Neural cell (in vitro differentiated cells): ENCODE measurements around the gene FOXN1. TPM values are rescaled to one million over a fixed set of nuclear protein-coding genes. Genes with fewer than 3 reads are reported as not detected.

ENCODE experiments used
- H2AFZ ChIP-seq: fragments of 200-600, 300-800 bp; sonication (generic), shearing (Covaris generic); 2 replicates; pipeline ENCODE4 v1.6.0; 2014; ENCODE audit warnings: low read depth, mild to moderate bottlenecking, antibody characterized with exemption, low read length, moderate library complexity
- H3F3A ChIP-seq: fragments of 200-600 bp; shearing (Covaris generic); 2 replicates; pipeline ENCODE4 v1.6.1; 2016; ENCODE audit warnings: mild to moderate bottlenecking, moderate library complexity, mixed read lengths, antibody characterized with exemption, low read length; ENCODE audit not compliant: insufficient read depth, poor library complexity, severe bottlenecking
- H3K27ac ChIP-seq: fragments of 200-600, 300-800 bp; sonication (generic), shearing (Covaris generic); 2 replicates; pipeline ENCODE4 v1.5.1; 2014; ENCODE audit warnings: mild to moderate bottlenecking, low read length, moderate library complexity
- H3K27me3 ChIP-seq: fragments of 300-800, 200-600 bp; sonication (generic), shearing (Covaris generic); 2 replicates; pipeline ENCODE4 v1.6.0; 2014; ENCODE audit warnings: mild to moderate bottlenecking, low read depth, low read length, moderate library complexity; ENCODE audit not compliant: insufficient read depth
- H3K36me3 ChIP-seq: fragments of 300-800, 200-600 bp; sonication (generic), shearing (Covaris generic); 2 replicates; pipeline ENCODE4 v1.5.1; 2014; ENCODE audit warnings: mild to moderate bottlenecking, antibody characterized with exemption, low read length, moderate library complexity; ENCODE audit not compliant: insufficient read depth
- H3K4me2 ChIP-seq: fragments of 300-800, 200-600 bp; sonication (generic), shearing (Covaris generic); 2 replicates; pipeline ENCODE4 v1.6.0; 2014; ENCODE audit warnings: mild to moderate bottlenecking, low read length
- H3K4me3 ChIP-seq: fragments of 300-800, 200-600 bp; sonication (generic), shearing (Covaris generic); 2 replicates; pipeline ENCODE4 v1.5.1; 2014; ENCODE audit warnings: mild to moderate bottlenecking, low read length, moderate library complexity
- H3K79me2 ChIP-seq: fragments of 200-600 bp; shearing (Covaris generic); replicated peaks from 2 replicates; pipeline ENCODE4 v1.6.0; 2014; ENCODE audit warnings: mild to moderate bottlenecking, low read length, moderate library complexity; ENCODE audit not compliant: insufficient read depth
- H3K9ac ChIP-seq: fragments of 300-800, 200-600 bp; sonication (generic), shearing (Covaris generic); 2 replicates; pipeline ENCODE4 v1.6.1; 2016; ENCODE audit warnings: mild to moderate bottlenecking, low read length, mixed read lengths
- H3K9me2 ChIP-seq: fragments of 200-600 bp; shearing (Covaris generic); 2 replicates; pipeline ENCODE4 v1.6.1; 2016; ENCODE audit warnings: mild to moderate bottlenecking, low read length, mixed read lengths; ENCODE audit not compliant: insufficient read depth
- H3K9me3 ChIP-seq: fragments of 200-600, 300-800 bp; sonication (generic), shearing (Covaris generic); 2 replicates; pipeline ENCODE4 v1.6.1; 2016; ENCODE audit warnings: mild to moderate bottlenecking, mixed run types, low read length, moderate library complexity, mixed read lengths
- H4K20me1 ChIP-seq: fragments of 200-600 bp; shearing (Covaris generic); 2 replicates; pipeline ENCODE4 v1.6.1; 2016; ENCODE audit warnings: mild to moderate bottlenecking, mixed run types; ENCODE audit not compliant: insufficient read depth
- EP300 ChIP-seq: fragments of 450-650 bp; conservative IDR thresholded peaks from 2 replicates; pipeline ENCODE4 v1.6.1; 2014; ENCODE audit warnings: antibody characterized with exemption, mild to moderate bottlenecking, moderate library complexity; ENCODE audit not compliant: poor library complexity, severe bottlenecking
- EZH2 ChIP-seq: fragments of 200-600, 300-800 bp; shearing (Covaris generic), sonication (generic); IDR thresholded peaks from 2 replicates; pipeline ENCODE4 v1.6.1; 2014; ENCODE audit warnings: antibody characterized with exemption, low read length, borderline replicate concordance, mild to moderate bottlenecking; ENCODE audit not compliant: insufficient read depth, poor library complexity, severe bottlenecking
- MXI1 ChIP-seq: fragments of 450-650 bp; conservative IDR thresholded peaks from 2 replicates; pipeline ENCODE4 v1.6.1; 2014; ENCODE audit warnings: antibody characterized with exemption, mild to moderate bottlenecking; ENCODE audit not compliant: poor library complexity, severe bottlenecking
- POLR2AphosphoS5 ChIP-seq: IDR thresholded peaks from 2 replicates; pipeline ENCODE4 v1.6.1; 2012
- RAD21 ChIP-seq: fragments of 450-650 bp; conservative IDR thresholded peaks from 2 replicates; pipeline ENCODE4 v1.6.1; 2014; ENCODE audit warnings: antibody characterized with exemption, mild to moderate bottlenecking, moderate library complexity
- SMC3 ChIP-seq: fragments of 450-650 bp; conservative IDR thresholded peaks from 2 replicates; pipeline ENCODE4 v1.6.1; 2014; ENCODE audit warnings: antibody characterized with exemption, mild to moderate bottlenecking, moderate library complexity; ENCODE audit not compliant: poor library complexity
- TAF1 ChIP-seq: IDR thresholded peaks from 2 replicates; pipeline ENCODE4 v1.6.1; 2012; ENCODE audit warnings: low read depth
- polyA plus RNA-seq: library from polyadenylated mRNA; depleted of rRNA; stranded (reverse); fragments of >200 nt; gene quantifications from 2 replicates; pipeline ENCODE4 v1.2.3, GENCODE V29; 2014
- TF ChIP-seq, protein P1 (sequence below): fragments of 450-650 bp; IDR thresholded peaks from 2 replicates; pipeline ENCODE4 v1.5.1; 2014; ENCODE audit warnings: antibody characterized with exemption, mild to moderate bottlenecking, moderate library complexity; ENCODE audit not compliant: poor library complexity, severe bottlenecking
- TF ChIP-seq, protein P2 (sequence below): IDR thresholded peaks from 2 replicates; pipeline ENCODE4 v1.6.1; 2012; ENCODE audit warnings: borderline replicate concordance

The FOXN1 gene
- polyA plus RNA-seq, 1 donor from 2014 or later: not detected

DNA sequence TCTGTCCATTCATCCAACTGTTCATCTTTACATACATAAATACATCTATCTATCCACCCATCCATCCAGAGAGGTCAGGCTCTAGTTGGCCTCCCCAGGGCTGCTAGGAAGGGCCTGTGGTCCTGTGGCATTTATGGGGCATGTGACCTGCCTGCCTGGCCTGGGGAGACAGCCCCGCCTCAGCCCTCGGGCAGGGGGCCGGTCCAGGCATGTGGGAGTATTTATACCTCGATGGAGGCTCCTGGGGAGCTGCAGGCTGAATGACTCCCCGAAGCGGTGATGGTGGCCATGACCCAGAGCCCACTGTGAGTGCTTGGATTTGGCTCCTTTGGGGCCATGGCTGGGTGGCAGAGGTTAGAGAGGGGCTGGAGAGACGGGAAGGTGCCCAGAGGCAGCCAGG, 7.3 kb downstream of the FOXN1 start:
- no peaks in the 10 kb centered on the region for H4K20me1 ChIP-seq
- no peaks in the 10 kb centered on the region for H3K79me2 ChIP-seq
- peaks cover 9% of the 10 kb centered on the region for H3K9me3 ChIP-seq
- H3K27me3 ChIP-seq: no peaks in the 10 kb centered on the region
- no peak overlapping the region for H3K4me2 ChIP-seq
- TF ChIP-seq, protein P1, sequence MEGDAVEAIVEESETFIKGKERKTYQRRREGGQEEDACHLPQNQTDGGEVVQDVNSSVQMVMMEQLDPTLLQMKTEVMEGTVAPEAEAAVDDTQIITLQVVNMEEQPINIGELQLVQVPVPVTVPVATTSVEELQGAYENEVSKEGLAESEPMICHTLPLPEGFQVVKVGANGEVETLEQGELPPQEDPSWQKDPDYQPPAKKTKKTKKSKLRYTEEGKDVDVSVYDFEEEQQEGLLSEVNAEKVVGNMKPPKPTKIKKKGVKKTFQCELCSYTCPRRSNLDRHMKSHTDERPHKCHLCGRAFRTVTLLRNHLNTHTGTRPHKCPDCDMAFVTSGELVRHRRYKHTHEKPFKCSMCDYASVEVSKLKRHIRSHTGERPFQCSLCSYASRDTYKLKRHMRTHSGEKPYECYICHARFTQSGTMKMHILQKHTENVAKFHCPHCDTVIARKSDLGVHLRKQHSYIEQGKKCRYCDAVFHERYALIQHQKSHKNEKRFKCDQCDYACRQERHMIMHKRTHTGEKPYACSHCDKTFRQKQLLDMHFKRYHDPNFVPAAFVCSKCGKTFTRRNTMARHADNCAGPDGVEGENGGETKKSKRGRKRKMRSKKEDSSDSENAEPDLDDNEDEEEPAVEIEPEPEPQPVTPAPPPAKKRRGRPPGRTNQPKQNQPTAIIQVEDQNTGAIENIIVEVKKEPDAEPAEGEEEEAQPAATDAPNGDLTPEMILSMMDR: no peak
- TF ChIP-seq RAD21 (no peak), MXI1 (no peak), EZH2 (no peak), SMC3 (no peak), EP300 (no peak), POLR2AphosphoS5 (no peak), TAF1 (no peak)
- TF ChIP-seq, protein P2, sequence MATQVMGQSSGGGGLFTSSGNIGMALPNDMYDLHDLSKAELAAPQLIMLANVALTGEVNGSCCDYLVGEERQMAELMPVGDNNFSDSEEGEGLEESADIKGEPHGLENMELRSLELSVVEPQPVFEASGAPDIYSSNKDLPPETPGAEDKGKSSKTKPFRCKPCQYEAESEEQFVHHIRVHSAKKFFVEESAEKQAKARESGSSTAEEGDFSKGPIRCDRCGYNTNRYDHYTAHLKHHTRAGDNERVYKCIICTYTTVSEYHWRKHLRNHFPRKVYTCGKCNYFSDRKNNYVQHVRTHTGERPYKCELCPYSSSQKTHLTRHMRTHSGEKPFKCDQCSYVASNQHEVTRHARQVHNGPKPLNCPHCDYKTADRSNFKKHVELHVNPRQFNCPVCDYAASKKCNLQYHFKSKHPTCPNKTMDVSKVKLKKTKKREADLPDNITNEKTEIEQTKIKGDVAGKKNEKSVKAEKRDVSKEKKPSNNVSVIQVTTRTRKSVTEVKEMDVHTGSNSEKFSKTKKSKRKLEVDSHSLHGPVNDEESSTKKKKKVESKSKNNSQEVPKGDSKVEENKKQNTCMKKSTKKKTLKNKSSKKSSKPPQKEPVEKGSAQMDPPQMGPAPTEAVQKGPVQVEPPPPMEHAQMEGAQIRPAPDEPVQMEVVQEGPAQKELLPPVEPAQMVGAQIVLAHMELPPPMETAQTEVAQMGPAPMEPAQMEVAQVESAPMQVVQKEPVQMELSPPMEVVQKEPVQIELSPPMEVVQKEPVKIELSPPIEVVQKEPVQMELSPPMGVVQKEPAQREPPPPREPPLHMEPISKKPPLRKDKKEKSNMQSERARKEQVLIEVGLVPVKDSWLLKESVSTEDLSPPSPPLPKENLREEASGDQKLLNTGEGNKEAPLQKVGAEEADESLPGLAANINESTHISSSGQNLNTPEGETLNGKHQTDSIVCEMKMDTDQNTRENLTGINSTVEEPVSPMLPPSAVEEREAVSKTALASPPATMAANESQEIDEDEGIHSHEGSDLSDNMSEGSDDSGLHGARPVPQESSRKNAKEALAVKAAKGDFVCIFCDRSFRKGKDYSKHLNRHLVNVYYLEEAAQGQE: no peak
- no peaks in the 10 kb centered on the region for H3K36me3 ChIP-seq
- H3F3A ChIP-seq: no peaks in the 10 kb centered on the region
- no peak overlapping the region for H3K27ac ChIP-seq
- H3K4me3 ChIP-seq: no peak overlapping the region
- no peaks in the 10 kb centered on the region for H3K9me2 ChIP-seq
- H2AFZ ChIP-seq: no peak overlapping the region
- no peak overlapping the region for H3K9ac ChIP-seq

DNA sequence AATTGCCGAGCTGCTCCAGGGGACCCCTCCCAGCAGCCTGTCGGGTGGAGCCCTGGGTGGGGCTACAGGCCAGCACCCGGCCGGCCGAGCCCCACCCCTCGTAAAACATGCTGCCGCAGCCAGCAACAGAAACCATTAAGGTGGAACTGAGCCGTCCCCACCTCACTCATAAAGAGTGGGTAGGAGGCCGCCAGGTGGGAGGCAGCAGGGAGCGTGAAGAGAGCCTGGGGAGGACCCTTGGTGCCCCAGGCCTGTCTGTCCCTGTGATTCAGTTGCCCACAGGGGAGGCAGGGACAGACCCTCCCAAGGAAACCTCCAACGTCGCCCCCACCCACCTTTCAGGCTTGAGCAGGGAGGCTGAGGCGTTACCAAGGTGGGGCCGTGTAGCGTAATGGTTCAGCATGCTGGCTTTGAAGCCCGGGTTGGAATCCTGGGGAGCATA, 8.4 kb downstream of the FOXN1 start:
- H3F3A ChIP-seq: no peaks in the 10 kb centered on the region
- no peak for TF ChIP-seq EZH2
- TF ChIP-seq, protein P1: no peak
- TF ChIP-seq POLR2AphosphoS5: no peak
- TF ChIP-seq, protein P2: no peak
- no peak for TF ChIP-seq EP300
- no peak for TF ChIP-seq SMC3
- TF ChIP-seq RAD21: no peak
- TF ChIP-seq MXI1: no peak
- TF ChIP-seq TAF1: no peak
- H3K9ac ChIP-seq: no peak overlapping the region
- no peak overlapping the region for H3K27ac ChIP-seq
- H3K9me2 ChIP-seq: no peaks in the 10 kb centered on the region
- H4K20me1 ChIP-seq: no peaks in the 10 kb centered on the region
- no peaks in the 10 kb centered on the region for H3K27me3 ChIP-seq
- H3K4me2 ChIP-seq: no peak overlapping the region
- no peaks in the 10 kb centered on the region for H3K36me3 ChIP-seq
- H3K9me3 ChIP-seq: peaks cover 9% of the 10 kb centered on the region
- no peaks in the 10 kb centered on the region for H3K79me2 ChIP-seq
- H3K4me3 ChIP-seq: no peak overlapping the region
- no peak overlapping the region for H2AFZ ChIP-seq
